HCT116 (cell line): ENCODE results near the gene NIPA2. TPM values are rescaled to one million over a fixed set of nuclear protein-coding genes. Genes with fewer than 3 reads are reported as not detected.

Experiments used
- ATAC-seq: fragments of 200-7000 bp; cut with Tn5 transposase; 2 replicates; pipeline ENCODE4 v1.9.1; 2020; ENCODE audit warnings: mild to moderate bottlenecking, moderate library complexity
- BruUV-seq: library from RNA; stranded (reverse); fragments of 400-500 nt; replicated peaks from 2 replicates; lab custom pipeline; 2021; lab: Mats Ljungman, UMichigan
- CTCF ChIA-PET: fragments of 300-600 bp; sonication (Branson Sonifier 250); formaldehyde crosslinking; loops from one replicate; lab custom pipeline; 2021; ENCODE audit warnings: antibody characterized with exemption; lab: Charles Lee
- POLR2A ChIA-PET: fragments of 300-600, 350-600 bp; sonication (Branson Sonifier 250); formaldehyde crosslinking; loops from one replicate; lab custom pipeline; 2021; ENCODE audit warnings: antibody characterized with exemption; lab: Charles Lee
- RAD21 ChIA-PET, 2 experiments: fragments of 300-600 bp; sonication (Branson Sonifier 250); formaldehyde crosslinking; loops; one replicate each; lab custom pipeline; 2023; ENCODE audit warnings: low total read pairs in 2 of 2; ENCODE audit not compliant: uncharacterized antibody in 2 of 2, unreplicated experiment in 2 of 2, low non-redundant PET in 1 of 2; lab: Charles Lee
- DNase-seq: peaks from one replicate; pipeline ENCODE4 v3.0.0-alpha.2; 2010; ENCODE audit warnings: low read depth, low spot score
- H2AFZ ChIP-seq: fragments of 200-600 bp; shearing (Covaris generic), sonication (generic); 2 replicates; pipeline ENCODE4 v1.6.1; 2017; ENCODE audit warnings: low read depth, mixed run types, mixed read lengths, antibody characterized with exemption, low read length; ENCODE audit not compliant: poor library complexity, severe bottlenecking
- H3K27ac ChIP-seq: 2 replicates; pipeline ENCODE4 v1.5.1; 2012; ENCODE audit warnings: low read depth, low read length
- H3K27me3 ChIP-seq: fragments of 200-600 bp; sonication (generic); 2 replicates; pipeline ENCODE4 v1.6.1; 2016; ENCODE audit warnings: mixed run types, low read length, mixed read lengths; ENCODE audit not compliant: insufficient read depth
- H3K36me3 ChIP-seq, 2 experiments: fragments of 200-500 bp in 1 of 2; fragments of 200-600 bp in 1 of 2; sonication (Bioruptor generic) in 1 of 2; sonication (generic) in 1 of 2; 2 replicates each; pipeline versions ENCODE4 v1.5.1 to v1.6.1; 2014 to 2016; ENCODE audit warnings: low read length in 2 of 2, inconsistent platforms in 1 of 2, mixed read lengths in 1 of 2, mixed run types in 1 of 2; ENCODE audit not compliant: insufficient read depth in 2 of 2, control insufficient read depth in 1 of 2
- H3K4me1 ChIP-seq, 2 experiments: fragments of 200-600 bp in 1 of 2; sonication (generic) in 1 of 2; 2 replicates each; pipeline versions ENCODE4 v1.5.1 to v1.6.1; 2012 to 2017; ENCODE audit warnings: low read length in 2 of 2, inconsistent platforms in 1 of 2, mild to moderate bottlenecking in 1 of 2, mixed read lengths in 1 of 2, mixed run types in 1 of 2, moderate library complexity in 1 of 2; ENCODE audit not compliant: insufficient read depth in 2 of 2, control insufficient read depth in 1 of 2
- H3K4me2 ChIP-seq: fragments of 200-600 bp; sonication (generic); 2 replicates; pipeline ENCODE4 v1.6.1; 2017; ENCODE audit warnings: mixed run types, low read length, mixed read lengths
- H3K4me3 ChIP-seq, 2 experiments: fragments of 200-600 bp in 1 of 2; sonication (generic) in 1 of 2; replicated peaks in 1 of 2; 2 replicates each; pipeline ENCODE4 v1.5.1; 2011 to 2016; ENCODE audit warnings: low read length in 2 of 2, control low read depth in 1 of 2, low read depth in 1 of 2, mild to moderate bottlenecking in 1 of 2, mixed read lengths in 1 of 2, mixed run types in 1 of 2
- H3K79me2 ChIP-seq: fragments of 200-600 bp; sonication (generic); 2 replicates; pipeline ENCODE4 v1.6.1; 2017; ENCODE audit warnings: mild to moderate bottlenecking, mixed run types, low read length, moderate library complexity, mixed read lengths; ENCODE audit not compliant: insufficient read depth
- H3K9ac ChIP-seq: fragments of 200-600 bp; sonication (generic); 2 replicates; pipeline ENCODE4 v1.6.1; 2016; ENCODE audit warnings: low read length, mixed read lengths
- H3K9me2 ChIP-seq: fragments of 200-600 bp; sonication (generic), shearing (Covaris generic); 2 replicates; pipeline ENCODE4 v1.6.1; 2017; ENCODE audit warnings: mixed run types, mild to moderate bottlenecking, moderate library complexity; ENCODE audit not compliant: insufficient read depth
- H3K9me3 ChIP-seq, 2 experiments: fragments of 200-500 bp in 1 of 2; fragments of 200-600 bp in 1 of 2; sonication (Bioruptor generic) in 1 of 2; sonication (generic) in 1 of 2; 2 replicates each; pipeline ENCODE4 v1.6.1; 2014 to 2017; ENCODE audit warnings: low read length in 2 of 2, mixed read lengths in 2 of 2, inconsistent platforms in 1 of 2, low read depth in 1 of 2, mild to moderate bottlenecking in 1 of 2, mixed run types in 1 of 2, moderate library complexity in 1 of 2; ENCODE audit not compliant: control insufficient read depth in 1 of 2, insufficient read depth in 1 of 2
- H4K20me1 ChIP-seq: fragments of 200-600 bp; sonication (generic), shearing (Covaris generic); 2 replicates; pipeline ENCODE4 v1.6.1; 2017; ENCODE audit warnings: mixed run types, mild to moderate bottlenecking, moderate library complexity; ENCODE audit not compliant: insufficient read depth
- ATF3 ChIP-seq: IDR thresholded peaks from 2 replicates; pipeline ENCODE4 v1.6.1; 2012
- CBX3 ChIP-seq: IDR thresholded peaks from 2 replicates; pipeline ENCODE4 v1.6.1; 2012; ENCODE audit warnings: low read depth
- CTCF ChIP-seq, 3 experiments: fragments of 200-600 bp in 1 of 3; sonication (generic) in 1 of 3; IDR thresholded peaks in 2 of 3; conservative IDR thresholded peaks in 1 of 3; 2 replicates each; pipeline ENCODE4 v1.5.1; 2012 to 2017; ENCODE audit warnings: low read depth in 2 of 3, low read length in 2 of 3, antibody characterized with exemption in 1 of 3, borderline replicate concordance in 1 of 3, control low read depth in 1 of 3, mild to moderate bottlenecking in 1 of 3, mixed read lengths in 1 of 3, mixed run types in 1 of 3, moderate library complexity in 1 of 3; ENCODE audit not compliant: insufficient read depth in 1 of 3
- EGR1 ChIP-seq: IDR thresholded peaks from 2 replicates; pipeline ENCODE4 v1.6.1; 2012; ENCODE audit warnings: low read depth
- ELF1 ChIP-seq: IDR thresholded peaks from 2 replicates; pipeline ENCODE4 v1.6.1; 2012; ENCODE audit warnings: low read depth, borderline replicate concordance
- EZH2 ChIP-seq: fragments of 200-600 bp; sonication (generic); IDR thresholded peaks from 2 replicates; pipeline ENCODE4 v1.6.1; 2017; ENCODE audit warnings: antibody characterized with exemption, mixed run types
- EZH2phosphoT487 ChIP-seq: fragments of 200-600 bp; IDR thresholded peaks from 2 replicates; pipeline ENCODE4 v1.6.1; 2018; ENCODE audit warnings: antibody characterized with exemption, borderline replicate concordance
- FOSL1 ChIP-seq: IDR thresholded peaks from 2 replicates; pipeline ENCODE4 v1.6.1; 2012; ENCODE audit warnings: low read depth
- JUND ChIP-seq: IDR thresholded peaks from 2 replicates; pipeline ENCODE4 v1.6.1; 2012
- POLR2A ChIP-seq: IDR thresholded peaks from 2 replicates; pipeline ENCODE4 v1.7.0; 2011; ENCODE audit warnings: borderline replicate concordance; ENCODE audit not compliant: insufficient read depth, insufficient read length; ENCODE audit errors: extremely low read depth
- POLR2AphosphoS5 ChIP-seq: IDR thresholded peaks from 2 replicates; pipeline ENCODE4 v1.6.1; 2011; ENCODE audit warnings: mild to moderate bottlenecking, low read depth, low read length, moderate library complexity
- RAD21 ChIP-seq: IDR thresholded peaks from 2 replicates; pipeline ENCODE4 v1.6.1; 2012; ENCODE audit warnings: low read depth, mild to moderate bottlenecking
- REST ChIP-seq: IDR thresholded peaks from 2 replicates; pipeline ENCODE4 v1.6.1; 2012; ENCODE audit warnings: low read depth
- SIN3A ChIP-seq: IDR thresholded peaks from 2 replicates; pipeline ENCODE4 v1.6.1; 2012; ENCODE audit warnings: low read depth
- SP1 ChIP-seq: IDR thresholded peaks from 2 replicates; pipeline ENCODE4 v1.6.1; 2012; ENCODE audit warnings: low read depth
- SRF ChIP-seq: IDR thresholded peaks from 2 replicates; pipeline ENCODE4 v1.6.1; 2012; ENCODE audit warnings: low read depth
- TCF7L2 ChIP-seq: IDR thresholded peaks from 2 replicates; pipeline ENCODE4 v1.7.0; 2011; ENCODE audit warnings: borderline replicate concordance, inconsistent platforms; ENCODE audit not compliant: insufficient read depth, insufficient read length; ENCODE audit errors: extremely low read depth
- YY1 ChIP-seq: IDR thresholded peaks from 2 replicates; pipeline ENCODE4 v1.6.1; 2011; ENCODE audit warnings: low read length, low read depth, moderate library complexity, mild to moderate bottlenecking; ENCODE audit not compliant: insufficient replicate concordance; ENCODE audit errors: extremely low read depth
- ZBTB33 ChIP-seq: IDR thresholded peaks from 2 replicates; pipeline ENCODE4 v1.6.1; 2011; ENCODE audit warnings: mild to moderate bottlenecking, low read length, moderate library complexity; ENCODE audit not compliant: insufficient replicate concordance; ENCODE audit errors: extremely low read depth
- ZFX ChIP-seq: fragments of 450-650 bp; IDR thresholded peaks from 2 replicates; pipeline ENCODE4 v1.6.1; 2017
- intact Hi-C: fragments of 100-400 bp; cut with micrococcal nuclease; formaldehyde crosslinking; loops from 2 replicates; pipeline ENCODE4 v1.10.0; 2022
- total RNA-seq: library from RNA; stranded (reverse); gene quantifications from one replicate; pipeline ENCODE4 v1.2.1, GENCODE V29; 2021; ENCODE audit not compliant: unreplicated experiment

Gene NIPA2
- total RNA-seq, 1 experiment from 2014 or later, result 54.4 TPM

GRCh38 chr15:22795206-22796063, 43.0 kb upstream of the NIPA2 start:
- Histone ChIP-seq H3K9me2 (no peaks in the 10 kb centered on the region), H3K9ac (no peak overlapping the region), H3K4me3 (no peak overlapping the region), H3K4me1 (no peaks in the 10 kb centered on the region), H2AFZ (no peak overlapping the region), H3K36me3 (no peaks in the 10 kb centered on the region), H3K9me3 (no peaks in the 10 kb centered on the region), H3K27ac (no peak overlapping the region), H3K4me2 (no peak overlapping the region), H3K79me2 (peaks cover 83% of the 10 kb centered on the region), H3K27me3 (no peaks in the 10 kb centered on the region), H4K20me1 (no peaks in the 10 kb centered on the region)
- BruUV-seq, result no TSS peak
- ATAC-seq (no peak), DNase-seq (no peak)
- intact Hi-C loops, result no loop called here
- TF ChIP-seq ELF1 (no peak), POLR2AphosphoS5 (no peak), SIN3A (no peak), POLR2A (no peak), ZBTB33 (no peak), YY1 (no peak), JUND (no peak), ZFX (no peak), CTCF (IDR thresholded peaks at IDR 0.05 in 2 of 3, conservative IDR thresholded peaks at IDR 0.05 in 1 of 3; ENCODE audit: borderline replicate concordance in 1 of 3, insufficient read depth in 1 of 3, low read depth in 2 of 3, low read length in 2 of 3) (no peak), EZH2 (no peak), RAD21 (no peak), SP1 (no peak), ATF3 (no peak), TCF7L2 (no peak), SRF (no peak), EGR1 (no peak), REST (no peak), FOSL1 (no peak), EZH2phosphoT487 (no peak), CBX3 (no peak)
- CTCF ChIA-PET, result interaction anchor here (0.6 kb wide), 1 partner anchor 9 kb away, joined by 3 read pairs; the partner anchor contains the start of gene NIPA1
- RAD21 ChIA-PET, result no interaction called here
- POLR2A ChIA-PET, result no interaction called here
